Stimulated activated CD4-positive, alpha-beta T cell treated with anti-CD3 and anti-CD28 coated beads, TNF-alpha, amount 100 ng/mL, for 1 hour (primary cell): ENCODE data around the gene SFT2D1.
"Not testable (repeated sequence)": the region's sequence is repeated elsewhere in the genome, so short reads cannot be mapped to it uniquely, and the experiment has no call there.

Experiments used
- DNase-seq, 3 donors: peaks; one replicate each; pipeline ENCODE4 v3.0.0-alpha.2; 2020; ENCODE audit warnings: low read depth in 3 of 3, low spot score in 1 of 3

SFT2D1 gene

GRCh38 chr6:166364456-166364855, 22.1 kb upstream of the SFT2D1 start:
- no peak for DNase-seq

DNA sequence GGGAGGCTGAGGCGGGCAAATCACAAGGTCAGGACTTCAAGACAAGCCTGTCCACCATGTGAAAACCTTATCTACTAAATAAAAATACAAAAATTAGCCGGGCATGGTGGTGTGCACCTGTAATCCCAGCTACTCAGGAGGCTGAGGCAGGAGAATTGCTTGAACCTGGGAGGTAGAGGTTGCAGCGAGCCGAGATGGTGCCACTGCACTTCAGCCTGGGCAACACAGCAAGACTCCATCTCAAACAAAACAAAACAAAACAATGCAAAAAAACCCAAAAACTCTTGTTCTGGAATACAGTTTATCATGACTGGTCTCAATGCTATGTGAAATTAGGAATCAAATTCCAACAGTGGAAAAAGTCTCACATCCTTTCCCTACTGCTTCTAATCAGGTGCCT, 20.1 kb upstream of the SFT2D1 start:
- not testable (repeated sequence) for DNase-seq

DNA sequence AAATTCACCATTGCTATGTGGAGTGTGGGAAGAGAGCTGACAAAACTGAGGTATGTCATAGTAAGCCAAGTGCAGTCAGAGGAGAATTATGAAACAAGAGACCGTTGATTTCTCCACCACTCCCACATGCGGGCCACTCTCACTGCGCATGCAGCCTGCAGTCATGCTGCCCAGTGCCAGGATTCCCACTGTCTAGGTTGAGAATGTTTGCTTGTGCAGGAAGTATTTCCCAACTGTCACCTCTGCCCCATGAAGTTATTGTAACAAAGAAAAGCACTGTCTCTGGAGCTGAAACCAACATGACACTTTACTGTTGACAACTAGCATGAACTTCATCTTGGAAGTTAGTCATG, 18.7 kb upstream of the SFT2D1 start:
- no peak for DNase-seq

DNA sequence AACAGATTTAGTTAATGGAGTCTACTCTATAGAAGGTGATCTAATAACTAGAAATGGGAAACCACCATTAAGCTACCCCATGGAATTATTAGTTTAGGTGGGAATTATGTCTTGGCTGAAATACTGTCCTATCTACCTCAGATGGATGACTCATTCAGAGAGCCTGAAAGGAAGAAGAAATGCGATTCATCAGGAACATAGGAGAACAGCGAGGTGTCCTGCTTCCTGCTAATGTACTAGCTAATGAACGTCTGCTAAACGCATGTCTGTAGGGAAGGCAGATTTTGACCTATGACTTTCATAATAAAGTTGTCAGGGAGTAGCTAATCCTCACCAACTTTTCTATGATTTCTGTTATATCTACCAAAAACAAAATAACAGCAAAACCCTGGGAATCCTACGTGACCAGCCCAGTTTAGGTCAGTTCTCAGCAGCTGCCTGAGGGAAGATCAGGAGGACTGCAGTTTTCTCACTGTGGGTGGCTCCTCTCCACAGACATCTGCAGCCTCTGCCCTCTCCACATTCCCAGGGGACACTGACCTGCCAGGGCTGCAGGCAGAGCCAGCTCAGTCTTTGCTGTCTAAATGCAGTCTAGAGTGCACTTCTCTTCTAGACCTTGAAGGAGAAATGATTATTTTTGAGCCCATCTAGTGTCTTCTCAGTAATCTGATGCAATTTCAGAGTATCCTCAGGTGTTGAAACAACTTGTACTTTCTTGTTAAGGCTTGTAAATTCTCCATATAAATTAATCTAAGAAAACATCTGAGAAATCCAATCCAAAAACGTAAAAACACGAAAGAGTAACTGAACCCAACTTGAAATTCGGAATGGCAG, 18.1 kb upstream of the SFT2D1 start:
- no peak for DNase-seq

DNA sequence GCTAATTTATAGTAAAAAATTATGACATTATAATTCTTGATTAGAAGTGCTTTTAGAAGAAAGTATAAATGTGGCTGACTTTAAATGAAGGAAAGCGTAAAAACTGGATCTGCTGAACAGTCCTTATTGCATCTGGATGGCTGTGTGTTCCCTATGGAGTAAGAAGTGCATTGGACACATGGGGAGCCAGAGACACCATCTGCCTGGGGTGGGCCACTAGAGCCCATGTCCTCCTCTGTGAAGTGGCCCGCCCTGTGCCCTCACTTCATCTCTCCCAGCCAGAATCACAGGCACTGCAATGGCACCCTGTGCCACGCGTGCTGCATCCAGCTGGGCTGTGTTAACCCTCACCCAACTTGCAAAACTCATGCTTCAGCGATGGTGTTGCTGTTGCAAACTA, 13.2 kb upstream of the SFT2D1 start:
- DNase-seq: no peak

GRCh38 chr6:166354965-166355364, 12.6 kb upstream of the SFT2D1 start:
- DNase-seq: no peak

GRCh38 chr6:166354143-166354542, 11.8 kb upstream of the SFT2D1 start:
- no peak for DNase-seq

- no peak for DNase-seq
Observed at GRCh38 chr6:166353507-166353906, 11.2 kb upstream of the SFT2D1 start.

- no peak for DNase-seq
Observed at GRCh38 chr6:166352923-166353322, 10.6 kb upstream of the SFT2D1 start.

DNA sequence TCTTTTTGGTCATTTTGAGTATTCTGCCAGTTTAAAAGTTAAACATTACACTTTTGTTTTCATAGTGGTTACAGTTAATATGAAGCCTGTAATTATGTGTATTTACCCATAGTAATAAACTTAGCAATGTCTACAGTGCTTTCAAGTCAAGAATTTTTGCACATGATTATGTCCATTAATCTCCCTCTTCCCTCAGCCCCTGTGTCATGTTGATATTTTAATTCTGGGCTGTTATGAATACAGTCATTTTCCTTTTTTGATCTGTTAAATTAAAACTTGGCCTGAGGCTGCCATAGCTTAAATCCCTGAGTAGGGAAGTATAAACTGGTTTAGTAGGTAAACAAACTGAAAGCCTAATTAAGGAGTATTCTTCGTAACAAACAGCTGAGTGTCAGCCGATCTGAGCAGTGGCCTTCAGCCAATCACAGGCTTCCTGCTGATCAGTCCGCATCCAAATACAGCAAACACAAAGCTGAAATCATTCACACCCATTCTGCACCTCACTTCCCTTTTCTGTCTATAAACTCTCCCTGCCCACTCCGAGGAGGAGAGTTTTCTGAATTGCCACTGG, 9.5 kb upstream of the SFT2D1 start:
- DNase-seq: no peak

DNA sequence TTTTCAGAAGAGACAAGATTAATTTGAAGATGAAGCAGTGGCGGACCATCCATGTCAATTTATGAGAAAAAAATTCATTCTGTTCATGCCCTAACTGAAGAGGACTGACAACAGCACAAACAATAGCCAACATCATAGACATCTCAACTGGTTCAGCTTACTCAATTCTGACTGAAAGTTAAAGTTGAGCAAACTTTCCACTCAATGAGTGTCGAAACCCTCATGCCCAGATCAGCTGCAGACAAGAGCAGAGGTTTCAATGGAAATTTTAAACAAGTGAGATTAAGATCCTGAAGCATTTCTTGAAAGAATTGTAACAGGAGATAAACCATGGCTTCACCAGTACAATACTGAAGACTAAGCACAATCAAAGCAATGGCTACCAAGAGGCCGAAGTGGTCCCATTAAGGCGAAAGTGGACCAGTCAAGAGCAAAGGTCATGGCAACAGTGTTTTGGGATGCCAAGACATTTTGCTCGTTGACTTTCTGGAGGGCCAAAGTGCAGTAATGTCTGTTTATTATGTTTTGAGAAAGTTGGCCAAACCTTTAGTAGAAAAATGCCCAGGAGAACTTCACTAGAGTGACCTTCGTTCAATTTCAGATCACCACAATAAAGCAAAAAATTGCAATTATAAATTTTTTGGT, 6.1 kb upstream of the SFT2D1 start:
- no peak for DNase-seq

DNA sequence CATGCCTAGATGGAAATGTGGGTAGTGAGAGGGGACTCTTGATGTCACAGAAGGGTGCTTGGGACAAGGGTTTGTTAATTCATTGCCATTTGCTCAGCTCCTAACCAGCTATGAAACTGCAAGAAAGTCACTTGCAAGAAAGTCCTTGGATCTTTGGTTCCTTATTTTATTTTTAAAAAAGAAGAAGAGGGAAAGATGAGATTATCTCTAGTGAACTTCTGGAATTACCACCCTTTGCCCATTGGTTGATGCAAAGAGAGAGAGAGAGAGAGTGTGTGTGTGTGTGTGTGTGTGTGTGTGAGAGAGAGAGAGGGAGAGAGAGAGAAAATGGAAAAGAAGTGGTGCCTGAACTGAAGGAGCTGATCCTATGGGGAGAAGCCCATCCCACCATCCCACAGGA, 4.6 kb upstream of the SFT2D1 start:
- no peak for DNase-seq

DNA sequence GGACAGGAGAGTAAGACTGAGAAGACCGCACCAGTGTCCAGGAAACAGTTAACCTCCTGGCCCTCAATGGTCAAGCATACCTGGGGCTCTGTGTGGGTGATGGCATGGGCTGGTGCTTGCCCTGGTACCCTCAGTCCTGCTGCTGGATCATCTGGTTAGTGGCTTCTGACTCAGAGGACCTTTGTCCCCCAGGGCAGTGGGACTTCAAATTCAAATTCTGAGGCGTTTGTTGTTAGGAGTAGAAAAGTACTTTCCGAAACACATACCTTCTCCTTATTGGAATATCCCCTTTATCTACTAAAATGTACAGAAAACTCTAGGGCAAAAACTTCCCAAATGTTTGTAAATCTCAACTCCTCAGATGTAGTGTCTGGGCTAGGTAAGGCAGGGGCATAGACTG, 4.1 kb upstream of the SFT2D1 start:
- no peak for DNase-seq

DNA sequence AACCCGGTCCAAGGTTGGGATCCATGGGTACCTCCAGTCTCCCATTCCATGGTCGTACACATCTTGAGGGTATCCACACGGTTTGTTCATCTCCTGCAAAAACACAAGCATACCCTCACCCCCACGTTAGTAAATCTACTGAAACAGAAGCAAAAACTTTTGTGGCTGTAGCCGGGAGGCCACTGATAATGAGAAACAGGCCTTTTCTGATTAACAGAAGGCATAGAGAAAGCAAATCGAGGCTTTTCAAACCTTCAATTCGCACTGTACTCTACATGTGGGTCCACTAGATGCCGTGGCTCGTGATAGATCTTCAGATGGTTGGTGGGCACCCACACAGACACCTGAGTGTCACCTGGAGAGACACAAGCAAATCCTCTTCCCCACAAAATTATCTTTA, 3.3 kb upstream of the SFT2D1 start:
- not testable (repeated sequence) for DNase-seq

GRCh38 chr6:166344921-166345320, 2.6 kb upstream of the SFT2D1 start:
- DNase-seq: not testable (repeated sequence)

- DNase-seq: no peak
Observed at GRCh38 chr6:166344240-166344639, 1.9 kb upstream of the SFT2D1 start.

DNA sequence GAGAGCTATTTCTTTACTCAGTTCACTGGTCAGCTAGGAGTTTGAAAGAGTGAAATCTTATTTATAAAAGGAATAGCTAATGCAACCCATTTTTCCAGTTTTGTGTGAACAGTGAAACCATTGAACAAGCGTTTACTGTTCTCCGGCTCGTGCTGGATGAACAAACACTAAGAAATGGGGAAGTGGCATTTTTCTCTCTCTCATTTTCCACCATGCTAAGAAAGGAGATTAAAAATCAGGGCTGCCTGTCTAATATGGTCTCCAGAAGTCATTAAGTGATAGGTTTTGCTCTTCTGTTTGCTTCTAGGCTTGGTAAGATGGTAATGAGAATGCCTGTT, 774 bp upstream of the SFT2D1 start:
- no peak for DNase-seq

GRCh38 chr6:166341977-166342348, 382 bp downstream of the SFT2D1 start:
- DNase-seq: no peak

- DNase-seq: no peak
Observed at GRCh38 chr6:166341464-166341863, 881 bp downstream of the SFT2D1 start.

DNA sequence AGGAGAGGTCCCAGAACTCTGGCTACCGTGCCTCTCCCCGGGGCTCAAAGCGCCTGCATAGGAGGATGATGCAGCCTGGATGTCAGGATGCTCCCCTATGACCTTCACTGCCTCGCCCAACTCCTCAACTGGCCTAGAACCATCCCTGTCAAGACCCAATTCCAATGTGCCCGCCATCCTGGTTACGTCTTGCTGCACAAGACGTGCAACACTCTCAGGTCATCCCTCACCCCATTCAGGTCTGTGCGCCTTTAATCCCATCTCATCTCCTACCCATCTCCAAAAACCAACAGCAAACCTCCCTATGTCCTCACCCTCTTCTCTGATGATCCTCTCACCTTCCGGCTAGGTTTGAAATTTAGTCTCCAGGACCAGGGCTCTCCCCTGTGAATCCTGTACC, 3.5 kb downstream of the SFT2D1 start:
- DNase-seq: no peak

- DNase-seq: no peak
Observed at GRCh38 chr6:166336847-166337246, 5.5 kb downstream of the SFT2D1 start.

DNA sequence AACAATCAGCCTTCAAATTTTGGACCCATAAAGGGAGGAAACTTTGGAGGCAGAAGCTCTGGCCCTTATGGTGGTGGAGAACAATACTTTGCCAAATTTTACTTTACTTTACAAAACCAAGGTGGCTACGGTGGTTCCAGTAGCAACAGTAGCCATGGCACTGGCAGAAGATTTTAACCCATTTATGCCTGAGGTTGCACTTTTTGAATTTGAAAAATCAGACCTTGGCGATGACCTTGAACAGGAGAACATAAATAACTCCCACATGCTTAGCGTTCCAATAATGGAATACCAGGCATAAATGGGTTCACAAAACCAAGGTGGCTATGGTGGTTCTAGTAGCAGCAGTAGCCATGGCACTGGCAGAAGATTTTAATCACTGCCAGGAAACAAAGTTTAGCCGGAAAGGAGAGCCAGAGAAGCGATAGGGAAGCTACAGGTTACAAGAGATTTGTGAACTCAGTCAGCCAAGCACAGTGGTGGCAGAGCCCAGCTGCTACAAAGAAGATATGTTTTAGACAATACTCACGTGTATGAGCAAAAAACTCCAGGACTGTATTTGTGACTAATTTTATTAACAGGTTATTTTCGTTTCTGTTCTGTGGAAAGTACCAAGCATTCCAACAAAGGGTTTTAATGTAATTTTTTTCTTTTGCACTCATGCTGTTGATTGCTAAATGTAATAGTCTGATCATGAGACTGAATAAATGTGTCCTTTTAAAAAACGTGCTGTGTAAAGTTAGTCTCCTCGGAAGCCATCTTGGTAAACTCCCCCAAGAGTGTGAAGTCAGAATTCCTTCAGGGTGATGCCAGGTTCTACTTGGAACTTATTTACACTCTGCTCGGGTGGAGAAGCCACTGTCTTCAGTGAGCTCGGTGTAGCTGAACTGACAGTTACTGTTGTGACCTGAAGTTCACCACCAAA, 6.7 kb downstream of the SFT2D1 start:
- DNase-seq: no peak
